ENCODE measurements around the gene UMAD1. TPM values are rescaled to one million over a fixed set of nuclear protein-coding genes. Genes with fewer than 3 reads are reported as not detected.

The UMAD1 gene
- total RNA-seq, 4 donors from 2014 or later = 15.2 to 28.2 (median 18.7) TPM

- Histone ChIP-seq H3K27me3 (no peaks in the 10 kb centered on the region), H3K27ac (no peak overlapping the region), H3K4me1 (no peaks in the 10 kb centered on the region), H3K36me3 (no peaks in the 10 kb centered on the region), H3K9me3 (no peaks in the 10 kb centered on the region), H3K4me3 (no peak overlapping the region)
- no peak for DNase-seq
- TF ChIP-seq CTCF (IDR thresholded peaks at IDR 0.05) (no peak), POLR2A (IDR thresholded peaks at IDR 0.05) (no peak)
Observed at GRCh38 chr7:7745966-7746365, 105.4 kb downstream of the UMAD1 start.

- Histone ChIP-seq H3K4me3 (no peak overlapping the region), H3K4me1 (no peaks in the 10 kb centered on the region), H3K36me3 (no peaks in the 10 kb centered on the region), H3K9me3 (no peaks in the 10 kb centered on the region), H3K27ac (no peak overlapping the region), H3K27me3 (no peaks in the 10 kb centered on the region)
- no peak for DNase-seq
- TF ChIP-seq CTCF (IDR thresholded peaks at IDR 0.05) = no peak
Observed at GRCh38 chr7:7746458-7746857, 105.9 kb downstream of the UMAD1 start.

- no peaks in the 10 kb centered on the region for H3K9me3 ChIP-seq
- DNase-seq = no peak
- no peaks in the 10 kb centered on the region for H3K27me3 ChIP-seq
- H3K4me1 ChIP-seq = no peaks in the 10 kb centered on the region
- H3K27ac ChIP-seq = peak overlapping the region in 2 of 4 donors; percentile 1 to 67
- no peaks in the 10 kb centered on the region for H3K36me3 ChIP-seq
- TF ChIP-seq POLR2A (IDR thresholded peaks at IDR 0.05) (no peak), CTCF (IDR thresholded peaks at IDR 0.05) (no peak)
- no peak overlapping the region for H3K4me3 ChIP-seq
Observed at GRCh38 chr7:7750571-7751242, 110.2 kb downstream of the UMAD1 start.

GRCh38 chr7:7751243-7752092 lies 110.9 kb downstream of the UMAD1 start:
- peak overlapping the region in 2 of 4 donors; percentile 23 to 33 for H3K4me3 ChIP-seq
- peak in 2 of 3 donors; percentile 61 to 84 for DNase-seq
- no peaks in the 10 kb centered on the region for H3K36me3 ChIP-seq
- no peaks in the 10 kb centered on the region for H3K4me1 ChIP-seq
- H3K9me3 ChIP-seq = no peaks in the 10 kb centered on the region
- peak overlapping the region in 2 of 4 donors; percentile 1 to 67 for H3K27ac ChIP-seq
- H3K27me3 ChIP-seq = no peaks in the 10 kb centered on the region
- TF ChIP-seq CTCF (IDR thresholded peaks at IDR 0.05) (no peak), POLR2A (IDR thresholded peaks at IDR 0.05) (no peak)

GRCh38 chr7:7756577-7756976 lies 116.0 kb downstream of the UMAD1 start:
- Histone ChIP-seq H3K27ac (no peak overlapping the region), H3K9me3 (no peaks in the 10 kb centered on the region), H3K36me3 (no peaks in the 10 kb centered on the region), H3K4me3 (no peak overlapping the region), H3K27me3 (no peaks in the 10 kb centered on the region), H3K4me1 (peaks cover 0 to 2% (median 0%) of the 10 kb centered on the region in 4 donors)
- TF ChIP-seq POLR2A (IDR thresholded peaks at IDR 0.05) (no peak), CTCF (IDR thresholded peaks at IDR 0.05) (no peak)
- no peak for DNase-seq

All from Peyer's patch (tissue), 4 donors.